Nephron (organoid): Measurements from ENCODE around the gene ALPK3.

Source experiments
- H3K27ac Mint-ChIP-seq, 3 experiments: 2 replicates each; pipeline ENCODE4 v1.8.0; 2020; ENCODE audit warnings: mixed read lengths in 3 of 3, mild to moderate bottlenecking in 2 of 3, moderate library complexity in 1 of 3
- H3K27me3 Mint-ChIP-seq: 2 replicates; pipeline ENCODE4 v1.8.0; 2021; ENCODE audit warnings: low read depth, mild to moderate bottlenecking, moderate library complexity, mixed read lengths
- H3K36me3 Mint-ChIP-seq: 2 replicates; pipeline ENCODE4 v1.8.0; 2020; ENCODE audit warnings: low read depth, mixed read lengths
- H3K4me1 Mint-ChIP-seq: 2 replicates; pipeline ENCODE4 v1.8.0; 2020; ENCODE audit warnings: mixed read lengths
- H3K4me3 Mint-ChIP-seq, 3 experiments: 2 replicates each; pipeline ENCODE4 v1.8.0; 2020; ENCODE audit warnings: mild to moderate bottlenecking in 3 of 3, mixed read lengths in 3 of 3, moderate library complexity in 2 of 3
- H3K9me3 Mint-ChIP-seq: 2 replicates; pipeline ENCODE4 v1.8.0; 2020; ENCODE audit warnings: mixed read lengths
- CTCF ChIP-seq, 3 experiments: fragments of 200-600 bp; sonication (generic); IDR thresholded peaks; one replicate each; pipeline ENCODE4 v1.5.0; 2021; ENCODE audit warnings: antibody characterized with exemption in 3 of 3; ENCODE audit not compliant: unreplicated experiment in 3 of 3

The ALPK3 gene

GRCh38 chr15:84816694-84817465 lies at the start of gene ALPK3:
ALPK3 (plus strand) TSS chr15:84817356; CDS start chr15:84817453, 97 bp downstream.
- Mint-ChIP-seq H3K27me3 (no peaks in the 10 kb centered on the region), H3K27ac (peak within 1 kb of the TSS; percentile 79 to 97 (median 91)), H3K4me3 (peak within 1 kb of the TSS; percentile 62 to 94 (median 87)), H3K4me1 (peaks cover 51% of the 10 kb centered on the region), H3K36me3 (no peaks in the 10 kb centered on the region), H3K9me3 (no peaks in the 10 kb centered on the region)
- no peak for TF ChIP-seq CTCF (IDR thresholded peaks at IDR 0.05; ENCODE audit: unreplicated experiment in 3 of 3)

- H3K36me3 Mint-ChIP-seq: peaks cover 48% of the 10 kb centered on the region
- no peaks in the 10 kb centered on the region for H3K9me3 Mint-ChIP-seq
- no peak overlapping the region for H3K27ac Mint-ChIP-seq
- H3K4me1 Mint-ChIP-seq: peaks cover 12% of the 10 kb centered on the region
- H3K27me3 Mint-ChIP-seq: no peaks in the 10 kb centered on the region
- no peak for TF ChIP-seq CTCF (IDR thresholded peaks at IDR 0.05; ENCODE audit: unreplicated experiment in 3 of 3)
- no peak overlapping the region for H3K4me3 Mint-ChIP-seq
Measured at GRCh38 chr15:84772031-84772430, 45.1 kb upstream of the ALPK3 start.

- no peak overlapping the region for H3K27ac Mint-ChIP-seq
- H3K4me3 Mint-ChIP-seq: no peak overlapping the region
- no peak for TF ChIP-seq CTCF (IDR thresholded peaks at IDR 0.05; ENCODE audit: unreplicated experiment in 3 of 3)
- peaks cover 45% of the 10 kb centered on the region for H3K36me3 Mint-ChIP-seq
- peaks cover 12% of the 10 kb centered on the region for H3K4me1 Mint-ChIP-seq
- no peaks in the 10 kb centered on the region for H3K9me3 Mint-ChIP-seq
- no peaks in the 10 kb centered on the region for H3K27me3 Mint-ChIP-seq
Measured at GRCh38 chr15:84772467-84772866, 44.7 kb upstream of the ALPK3 start.

- Mint-ChIP-seq H3K36me3 (peaks cover 46% of the 10 kb centered on the region), H3K27me3 (no peaks in the 10 kb centered on the region), H3K9me3 (no peaks in the 10 kb centered on the region), H3K4me3 (no peak overlapping the region), H3K27ac (no peak overlapping the region), H3K4me1 (peaks cover 16% of the 10 kb centered on the region)
- TF ChIP-seq CTCF (IDR thresholded peaks at IDR 0.05; ENCODE audit: unreplicated experiment in 3 of 3): no peak
Measured at GRCh38 chr15:84773716-84774115, 43.4 kb upstream of the ALPK3 start.

- H3K27ac Mint-ChIP-seq: no peak overlapping the region
- no peak for TF ChIP-seq CTCF (IDR thresholded peaks at IDR 0.05; ENCODE audit: unreplicated experiment in 3 of 3)
- H3K36me3 Mint-ChIP-seq: peaks cover 40% of the 10 kb centered on the region
- H3K4me3 Mint-ChIP-seq: no peak overlapping the region
- H3K9me3 Mint-ChIP-seq: no peaks in the 10 kb centered on the region
- H3K4me1 Mint-ChIP-seq: peaks cover 11% of the 10 kb centered on the region
- H3K27me3 Mint-ChIP-seq: no peaks in the 10 kb centered on the region
Measured at GRCh38 chr15:84775867-84776449, 41.2 kb upstream of the ALPK3 start.

GRCh38 chr15:84778194-84778593 lies 39.0 kb upstream of the ALPK3 start:
- Mint-ChIP-seq H3K27me3 (no peaks in the 10 kb centered on the region), H3K4me3 (no peak overlapping the region), H3K36me3 (peaks cover 52% of the 10 kb centered on the region), H3K9me3 (no peaks in the 10 kb centered on the region), H3K4me1 (peaks cover 6% of the 10 kb centered on the region), H3K27ac (no peak overlapping the region)
- TF ChIP-seq CTCF (IDR thresholded peaks at IDR 0.05; ENCODE audit: unreplicated experiment in 3 of 3): no peak
